IMR-90 (cell line): Measurements from ENCODE around the gene DUXA. TPM values are rescaled to one million over a fixed set of nuclear protein-coding genes. Genes with fewer than 3 reads are reported as not detected.

Experiments used
- ATAC-seq: fragments of 200-7000 bp; cut with Tn5 transposase; 2 replicates; pipeline ENCODE4 v1.9.1; 2020; ENCODE audit warnings: low read depth, mild to moderate bottlenecking, moderate library complexity
- Bru-seq: library from RNA; stranded (reverse); fragments of 400-500 nt; gene quantifications from one replicate; lab custom pipeline; 2021; lab: Mats Ljungman, UMichigan
- BruChase-seq, 2 experiments: library from RNA; stranded (reverse); fragments of 400-500 nt; gene quantifications; one replicate each; lab custom pipeline; 2021; lab: Mats Ljungman, UMichigan
- BruUV-seq: library from RNA; stranded (reverse); fragments of 400-500 nt; replicated peaks from 2 replicates; lab custom pipeline; 2021; lab: Mats Ljungman, UMichigan
- CTCF ChIA-PET: fragments of 300-600 bp; formaldehyde crosslinking; extraction: SDS; loops from one replicate; lab custom pipeline; 2021; ENCODE audit warnings: antibody characterized with exemption; lab: Yijun Ruan, JAX
- POLR2A ChIA-PET: fragments of 300-600 bp; sonication (Branson Sonifier 250); formaldehyde crosslinking; loops from one replicate; lab custom pipeline; 2022; ENCODE audit warnings: antibody characterized with exemption; ENCODE audit not compliant: unreplicated experiment; lab: Charles Lee
- DNase-seq: peaks from one replicate; pipeline ENCODE4 v3.0.0; 2013
- H2AFZ ChIP-seq: replicated peaks from 2 replicates; pipeline ENCODE3; 2013; ENCODE audit warnings: low read length, mild to moderate bottlenecking; ENCODE audit not compliant: poor library complexity
- H2AK5ac ChIP-seq: 2 replicates; pipeline ENCODE4 v1.6.1; 2013; ENCODE audit warnings: low read depth, low read length, inconsistent platforms
- H2AK9ac ChIP-seq: replicated peaks from 2 replicates; pipeline ENCODE3; 2013; ENCODE audit warnings: mild to moderate bottlenecking, low read depth, low read length, moderate library complexity; ENCODE audit not compliant: poor library complexity
- H2BK120ac ChIP-seq: 2 replicates; pipeline ENCODE4 v1.6.1; 2013; ENCODE audit warnings: low read depth, low read length, inconsistent platforms
- H2BK15ac ChIP-seq: 3 replicates; pipeline ENCODE4 v1.6.1; 2013; ENCODE audit warnings: low read depth, low read length, inconsistent platforms
- H2BK20ac ChIP-seq: 2 replicates; pipeline ENCODE4 v1.6.1; 2013; ENCODE audit warnings: low read depth, mild to moderate bottlenecking, inconsistent platforms, low read length, moderate library complexity
- H2BK5ac ChIP-seq: 2 replicates; pipeline ENCODE4 v1.6.1; 2013; ENCODE audit warnings: mild to moderate bottlenecking, low read depth, low read length, inconsistent platforms; ENCODE audit not compliant: poor library complexity, severe bottlenecking
- H3K14ac ChIP-seq: replicated peaks from 2 replicates; pipeline ENCODE4 v1.6.1; 2013; ENCODE audit warnings: low read depth, low read length, inconsistent platforms
- H3K18ac ChIP-seq: 2 replicates; pipeline ENCODE4 v1.6.1; 2013; ENCODE audit warnings: low read depth, low read length, control low read depth
- H3K23ac ChIP-seq: 2 replicates; pipeline ENCODE4 v1.6.1; 2013; ENCODE audit warnings: low read depth, low read length, inconsistent platforms
- H3K27ac ChIP-seq: 2 replicates; pipeline ENCODE4 v1.5.1; 2013; ENCODE audit warnings: mild to moderate bottlenecking, control low read depth, low read length; ENCODE audit not compliant: insufficient read depth
- H3K27me3 ChIP-seq: 2 replicates; pipeline ENCODE4 v1.6.1; 2013; ENCODE audit warnings: low read length; ENCODE audit not compliant: control insufficient read depth, insufficient read depth
- H3K36me3 ChIP-seq: 2 replicates; pipeline ENCODE4 v1.6.1; 2013; ENCODE audit warnings: low read length, mixed read lengths; ENCODE audit not compliant: control insufficient read depth, insufficient read depth
- H3K4ac ChIP-seq: 2 replicates; pipeline ENCODE4 v1.6.1; 2013; ENCODE audit warnings: low read depth, low read length, inconsistent platforms
- H3K4me1 ChIP-seq: 2 replicates; pipeline ENCODE4 v1.6.1; 2013; ENCODE audit warnings: low read length, mixed read lengths; ENCODE audit not compliant: control insufficient read depth, insufficient read depth
- H3K4me2 ChIP-seq: 2 replicates; pipeline ENCODE4 v1.6.1; 2013; ENCODE audit warnings: low read depth, mild to moderate bottlenecking, control low read depth, low read length, moderate library complexity
- H3K4me3 ChIP-seq: 2 replicates; pipeline ENCODE4 v1.5.1; 2013; ENCODE audit warnings: low read depth, mild to moderate bottlenecking, control low read depth, low read length, moderate library complexity; ENCODE audit not compliant: insufficient read depth
- H3K56ac ChIP-seq: 2 replicates; pipeline ENCODE4 v1.6.1; 2013; ENCODE audit warnings: low read length, inconsistent platforms; ENCODE audit not compliant: insufficient read depth; ENCODE audit errors: extremely low read depth
- H3K79me1 ChIP-seq, 2 experiments: 2 replicates each; pipeline ENCODE4 v1.6.1; 2013; ENCODE audit warnings: low read length in 2 of 2, inconsistent platforms in 1 of 2, low read depth in 1 of 2
- H3K9ac ChIP-seq: 2 replicates; pipeline ENCODE4 v1.6.1; 2013; ENCODE audit warnings: low read depth, low read length, control low read depth
- H3K9me1 ChIP-seq: 2 replicates; pipeline ENCODE4 v1.6.1; 2013; ENCODE audit warnings: low read length, inconsistent platforms; ENCODE audit not compliant: insufficient read depth
- H3K9me3 ChIP-seq: 2 replicates; pipeline ENCODE4 v1.6.1; 2013; ENCODE audit warnings: low read length; ENCODE audit not compliant: control insufficient read depth, insufficient read depth
- H4K20me1 ChIP-seq: 2 replicates; pipeline ENCODE4 v1.6.1; 2013; ENCODE audit warnings: low read length, inconsistent platforms; ENCODE audit not compliant: insufficient read depth
- H4K5ac ChIP-seq: 2 replicates; pipeline ENCODE4 v1.6.1; 2013; ENCODE audit warnings: mild to moderate bottlenecking, low read depth, low read length, control low read depth
- H4K8ac ChIP-seq, 2 experiments: 2 replicates each; pipeline ENCODE4 v1.6.1; 2013; ENCODE audit warnings: low read depth in 2 of 2, low read length in 2 of 2, control low read depth in 1 of 2, inconsistent platforms in 1 of 2
- H4K91ac ChIP-seq: 2 replicates; pipeline ENCODE4 v1.6.1; 2013; ENCODE audit warnings: low read depth, low read length, inconsistent platforms; ENCODE audit not compliant: insufficient read depth
- BHLHE40 ChIP-seq: fragments of 150-350 bp; IDR thresholded peaks from 2 replicates; pipeline ENCODE4 v1.6.1; 2016; ENCODE audit warnings: mild to moderate bottlenecking, low read depth, low read length
- CHD1 ChIP-seq: IDR thresholded peaks from 2 replicates; pipeline ENCODE4 v1.6.1; 2012; ENCODE audit warnings: low read depth, low read length, improper control_type of control experiment
- MAFK ChIP-seq: IDR thresholded peaks from 2 replicates; pipeline ENCODE4 v1.6.1; 2012; ENCODE audit warnings: low read depth, low read length, improper control_type of control experiment
- MAZ ChIP-seq: IDR thresholded peaks from 2 replicates; pipeline ENCODE4 v1.6.1; 2012; ENCODE audit warnings: low read depth, mild to moderate bottlenecking, low read length, improper control_type of control experiment, moderate library complexity, borderline replicate concordance
- NFE2L2 ChIP-seq: fragments of 150-350 bp; IDR thresholded peaks from 2 replicates; pipeline ENCODE4 v1.6.1; 2016; ENCODE audit warnings: low read depth, mild to moderate bottlenecking, low read length
- RAD21 ChIP-seq: IDR thresholded peaks from 2 replicates; pipeline ENCODE4 v1.6.1; 2012; ENCODE audit warnings: low read length, improper control_type of control experiment
- SMC3 ChIP-seq: fragments of 150-350 bp; IDR thresholded peaks from 2 replicates; pipeline ENCODE4 v1.6.1; 2016; ENCODE audit warnings: low read depth, mild to moderate bottlenecking, antibody characterized with exemption, low read length, moderate library complexity
- WGBS, 2 experiments: methylation state at CpG; one replicate each; pipeline versions ENCODE4 v1.1.5 to v1.1.7; 2013; ENCODE audit warnings: missing lambda C conversion rate in 2 of 2; ENCODE audit not compliant: insufficient read length in 1 of 2; ENCODE audit errors: extremely low coverage in 2 of 2; 5-methylcytosine and 5-hydroxymethylcytosine counted together
- dilution Hi-C: fragments of 300-500 bp; cut with HindIII; formaldehyde crosslinking; loops from one replicate; pipeline ENCODE4 v1.14.3; 2018; ENCODE audit warnings: low sequenced_read_pairs; ENCODE audit not compliant: unreplicated experiment
- in situ Hi-C: fragments of 300-500 bp; cut with MboI; formaldehyde crosslinking; loops from 3 replicates; pipeline ENCODE4 v1.14.3; 2019; ENCODE audit warnings: low sequenced_read_pairs, inconsistent platforms, mixed read lengths
- intact Hi-C: fragments of 100-400 bp; cut with micrococcal nuclease; formaldehyde crosslinking; loops from 2 replicates; pipeline ENCODE4 v1.10.0; 2022
- long read RNA-seq: library from polyadenylated mRNA; unstranded; transcript quantifications from one replicate; pipeline ENCODE4 v2.0.0, GENCODE V29; 2021; ENCODE audit not compliant: unreplicated experiment
- polyA plus RNA-seq, 3 experiments: library from polyadenylated mRNA; depleted of rRNA; stranded (reverse); fragments of >200 nt; gene quantifications; 2 replicates each; pipeline ENCODE4 v1.2.3, GENCODE V29; 2012; ENCODE audit warnings: low replicate concordance in 1 of 3
- total RNA-seq: library from RNA; depleted of rRNA; stranded (reverse); fragments of >200 nt; gene quantifications from 2 replicates; pipeline ENCODE4 v1.2.3, GENCODE V29; 2012; rRNA removed
- TF ChIP-seq, protein P1 (sequence below): fragments of 150-350 bp; IDR thresholded peaks from 2 replicates; pipeline ENCODE4 v1.6.1; 2017; ENCODE audit warnings: mild to moderate bottlenecking, antibody characterized with exemption, low read length, low read depth
- TF ChIP-seq, protein P2 (sequence below): conservative IDR thresholded peaks from 2 replicates; pipeline ENCODE4 v1.5.1; 2012; ENCODE audit warnings: mild to moderate bottlenecking, low read depth, low read length, improper control_type of control experiment

Gene DUXA
- total RNA-seq = not detected in 2 replicates
- polyA plus RNA-seq (2012; rRNA removed) = not detected in 2 replicates
- not detected in 2 replicates for polyA plus RNA-seq (2012; cell fraction: cytosol; rRNA removed)
- polyA plus RNA-seq (2012; cell fraction: nucleus; rRNA removed; ENCODE audit: low replicate concordance) = not detected in 2 replicates
- Bru-seq, nascent RNA = not detected
- BruChase-seq, experiment 1, labeled RNA remaining after a 6-hour chase = not detected
- BruChase-seq, experiment 2, labeled RNA remaining after a 2-hour chase = not detected
- long read RNA-seq = 0 reads

DNA sequence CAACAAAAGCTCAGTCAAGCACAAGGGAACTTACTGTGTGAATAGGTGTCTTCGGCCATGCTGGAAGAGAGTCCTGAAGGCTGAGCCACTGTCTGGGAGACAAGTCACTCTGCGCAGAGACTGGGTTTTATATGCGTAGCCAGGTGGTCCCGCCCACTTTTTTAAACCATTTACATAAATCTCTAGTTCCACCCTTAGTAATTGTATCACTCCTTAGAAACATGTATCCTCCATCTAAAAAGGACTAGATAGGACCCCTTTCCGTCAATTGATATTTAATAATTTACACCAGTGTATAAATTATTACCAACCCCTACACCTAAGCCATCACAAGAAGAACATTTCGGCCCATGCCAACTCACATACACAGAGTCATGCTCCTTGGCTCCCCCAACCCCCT lies at the start of gene DUXA:
TSS of gene DUXA (minus strand) at position 101 of the 400 bp plus-strand sequence. CDS start at position 59, 42 bp downstream.
- no peak within 1 kb of the TSS for H3K14ac ChIP-seq
- no peak within 1 kb of the TSS for H2BK20ac ChIP-seq
- peaks cover 7% of the 10 kb centered on the region; the same call in 1 of the 2 replicates for H3K9me3 ChIP-seq
- dilution Hi-C loops = no loop called here
- in situ Hi-C loops = no loop called here
- no peak within 1 kb of the TSS for H2AK9ac ChIP-seq
- no peak within 1 kb of the TSS for H4K91ac ChIP-seq
- 60% methylated on average over 1 of the region's 6 CpGs; no CpG with 5 or more reads in 1 of the 2 experiments for WGBS, 2 experiments
- H3K56ac ChIP-seq = no peak within 1 kb of the TSS
- DNase-seq = no peak
- H3K4ac ChIP-seq = no peak within 1 kb of the TSS
- H3K79me1 ChIP-seq = no peaks in the 10 kb centered on the region
- intact Hi-C loops = no loop called here
- H3K27me3 ChIP-seq = no peaks in the 10 kb centered on the region
- no peak within 1 kb of the TSS for H2BK15ac ChIP-seq
- CTCF ChIA-PET = no interaction called here
- no peak within 1 kb of the TSS for H3K4me2 ChIP-seq
- H4K20me1 ChIP-seq = no peaks in the 10 kb centered on the region
- H3K36me3 ChIP-seq = no peaks in the 10 kb centered on the region
- H2AK5ac ChIP-seq = no peak within 1 kb of the TSS
- no peak within 1 kb of the TSS for H2AFZ ChIP-seq
- no peak within 1 kb of the TSS for H2BK120ac ChIP-seq
- no peak within 1 kb of the TSS for H3K23ac ChIP-seq
- no peak within 1 kb of the TSS for H4K8ac ChIP-seq
- no peaks in the 10 kb centered on the region for H3K4me1 ChIP-seq
- H3K4me3 ChIP-seq = no peak within 1 kb of the TSS
- no peak within 1 kb of the TSS for H4K5ac ChIP-seq
- no peak within 1 kb of the TSS for H3K27ac ChIP-seq
- POLR2A ChIA-PET = no interaction called here
- TF ChIP-seq MAFK (no peak), CHD1 (no peak), MAZ (no peak), NFE2L2 (no peak), RAD21 (no peak), BHLHE40 (no peak), SMC3 (no peak)
- TF ChIP-seq, protein P1, sequence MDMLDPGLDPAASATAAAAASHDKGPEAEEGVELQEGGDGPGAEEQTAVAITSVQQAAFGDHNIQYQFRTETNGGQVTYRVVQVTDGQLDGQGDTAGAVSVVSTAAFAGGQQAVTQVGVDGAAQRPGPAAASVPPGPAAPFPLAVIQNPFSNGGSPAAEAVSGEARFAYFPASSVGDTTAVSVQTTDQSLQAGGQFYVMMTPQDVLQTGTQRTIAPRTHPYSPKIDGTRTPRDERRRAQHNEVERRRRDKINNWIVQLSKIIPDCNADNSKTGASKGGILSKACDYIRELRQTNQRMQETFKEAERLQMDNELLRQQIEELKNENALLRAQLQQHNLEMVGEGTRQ = no peak
- TF ChIP-seq, protein P2, sequence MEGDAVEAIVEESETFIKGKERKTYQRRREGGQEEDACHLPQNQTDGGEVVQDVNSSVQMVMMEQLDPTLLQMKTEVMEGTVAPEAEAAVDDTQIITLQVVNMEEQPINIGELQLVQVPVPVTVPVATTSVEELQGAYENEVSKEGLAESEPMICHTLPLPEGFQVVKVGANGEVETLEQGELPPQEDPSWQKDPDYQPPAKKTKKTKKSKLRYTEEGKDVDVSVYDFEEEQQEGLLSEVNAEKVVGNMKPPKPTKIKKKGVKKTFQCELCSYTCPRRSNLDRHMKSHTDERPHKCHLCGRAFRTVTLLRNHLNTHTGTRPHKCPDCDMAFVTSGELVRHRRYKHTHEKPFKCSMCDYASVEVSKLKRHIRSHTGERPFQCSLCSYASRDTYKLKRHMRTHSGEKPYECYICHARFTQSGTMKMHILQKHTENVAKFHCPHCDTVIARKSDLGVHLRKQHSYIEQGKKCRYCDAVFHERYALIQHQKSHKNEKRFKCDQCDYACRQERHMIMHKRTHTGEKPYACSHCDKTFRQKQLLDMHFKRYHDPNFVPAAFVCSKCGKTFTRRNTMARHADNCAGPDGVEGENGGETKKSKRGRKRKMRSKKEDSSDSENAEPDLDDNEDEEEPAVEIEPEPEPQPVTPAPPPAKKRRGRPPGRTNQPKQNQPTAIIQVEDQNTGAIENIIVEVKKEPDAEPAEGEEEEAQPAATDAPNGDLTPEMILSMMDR = no peak
- H3K9me1 ChIP-seq = no peaks in the 10 kb centered on the region
- no peak for ATAC-seq
- no peak within 1 kb of the TSS for H3K18ac ChIP-seq
- no peak within 1 kb of the TSS for H3K9ac ChIP-seq
- H2BK5ac ChIP-seq = no peak within 1 kb of the TSS
- BruUV-seq = no TSS peak
